ENCODE results near the gene PHPT1. TPM values are rescaled to one million over a fixed set of nuclear protein-coding genes. Genes with fewer than 3 reads are reported as not detected.
"Not testable (repeated sequence)": the region's sequence is repeated elsewhere in the genome, so short reads cannot be mapped to it uniquely, and the experiment has no call there.

PHPT1 gene
- polyA plus RNA-seq, 3 donors from 2014 or later, result 127 to 212 (median 166) TPM

GRCh38 chr9:136826703-136827582, 22.3 kb upstream of the PHPT1 start:
- Mint-ChIP-seq H3K9me3 (no peaks in the 10 kb centered on the region), H3K27ac (no peak overlapping the region), H3K36me3 (no peaks in the 10 kb centered on the region), H3K27me3 (ENCODE audit: low read depth in 3 of 3) (peaks cover 0 to 2% (median 0%) of the 10 kb centered on the region in 3 donors), H3K4me1 (peaks cover 0 to 2% of the 10 kb centered on the region in 2 donors), H3K4me3 (no peak overlapping the region)
- no peak for DNase-seq

GRCh38 chr9:136827794-136828473, 21.3 kb upstream of the PHPT1 start:
- H3K27me3 Mint-ChIP-seq (ENCODE audit: low read depth in 3 of 3), result peaks cover 0 to 2% (median 0%) of the 10 kb centered on the region in 3 donors
- DNase-seq, result no peak
- no peaks in the 10 kb centered on the region for H3K9me3 Mint-ChIP-seq
- no peaks in the 10 kb centered on the region for H3K36me3 Mint-ChIP-seq
- peaks cover 0 to 2% of the 10 kb centered on the region in 2 donors for H3K4me1 Mint-ChIP-seq
- no peak overlapping the region for H3K27ac Mint-ChIP-seq
- H3K4me3 Mint-ChIP-seq, result no peak overlapping the region

- Mint-ChIP-seq H3K27ac (no peak overlapping the region), H3K4me3 (no peak overlapping the region), H3K4me1 (no peaks in the 10 kb centered on the region), H3K36me3 (no peaks in the 10 kb centered on the region), H3K9me3 (no peaks in the 10 kb centered on the region), H3K27me3 (ENCODE audit: low read depth in 3 of 3) (peaks cover 0 to 2% (median 0%) of the 10 kb centered on the region in 3 donors)
- no peak for DNase-seq
Observed at GRCh38 chr9:136828474-136829140, 20.6 kb upstream of the PHPT1 start.

GRCh38 chr9:136829412-136829811, 19.8 kb upstream of the PHPT1 start:
- H3K36me3 Mint-ChIP-seq, result no peaks in the 10 kb centered on the region
- DNase-seq, result no peak
- no peak overlapping the region for H3K27ac Mint-ChIP-seq
- no peaks in the 10 kb centered on the region for H3K4me1 Mint-ChIP-seq
- H3K27me3 Mint-ChIP-seq (ENCODE audit: low read depth in 3 of 3), result peaks cover 0 to 2% (median 0%) of the 10 kb centered on the region in 3 donors
- H3K9me3 Mint-ChIP-seq, result no peaks in the 10 kb centered on the region
- no peak overlapping the region for H3K4me3 Mint-ChIP-seq

GRCh38 chr9:136829981-136830885, 19.0 kb upstream of the PHPT1 start:
- Mint-ChIP-seq H3K4me1 (no peaks in the 10 kb centered on the region), H3K4me3 (no peak overlapping the region), H3K27me3 (ENCODE audit: low read depth in 3 of 3) (peaks cover 0 to 2% (median 0%) of the 10 kb centered on the region in 3 donors), H3K9me3 (no peaks in the 10 kb centered on the region), H3K36me3 (no peaks in the 10 kb centered on the region), H3K27ac (no peak overlapping the region)
- DNase-seq, result no peak

GRCh38 chr9:136831002-136831719, 18.0 kb upstream of the PHPT1 start:
- Mint-ChIP-seq H3K9me3 (no peaks in the 10 kb centered on the region), H3K27ac (no peak overlapping the region), H3K4me1 (no peaks in the 10 kb centered on the region), H3K27me3 (ENCODE audit: low read depth in 3 of 3) (peaks cover 0 to 1% (median 0%) of the 10 kb centered on the region in 3 donors), H3K36me3 (no peaks in the 10 kb centered on the region), H3K4me3 (no peak overlapping the region)
- DNase-seq, result no peak

GRCh38 chr9:136831720-136832104, 17.5 kb upstream of the PHPT1 start:
- Mint-ChIP-seq H3K27me3 (ENCODE audit: low read depth in 3 of 3) (no peaks in the 10 kb centered on the region), H3K27ac (no peak overlapping the region), H3K4me1 (no peaks in the 10 kb centered on the region), H3K36me3 (no peaks in the 10 kb centered on the region), H3K9me3 (no peaks in the 10 kb centered on the region), H3K4me3 (no peak overlapping the region)
- DNase-seq, result no peak

GRCh38 chr9:136832581-136832980, 16.6 kb upstream of the PHPT1 start:
- Mint-ChIP-seq H3K4me3 (no peak overlapping the region), H3K36me3 (no peaks in the 10 kb centered on the region), H3K27me3 (ENCODE audit: low read depth in 3 of 3) (no peaks in the 10 kb centered on the region), H3K27ac (no peak overlapping the region), H3K4me1 (no peaks in the 10 kb centered on the region), H3K9me3 (no peaks in the 10 kb centered on the region)
- DNase-seq, result no peak

GRCh38 chr9:136833381-136834048, 15.7 kb upstream of the PHPT1 start:
- H3K27me3 Mint-ChIP-seq (ENCODE audit: low read depth in 3 of 3), result not testable (repeated sequence)

GRCh38 chr9:136835162-136835931, 13.9 kb upstream of the PHPT1 start:
- H3K9me3 Mint-ChIP-seq, result no peaks in the 10 kb centered on the region
- no peak overlapping the region for H3K27ac Mint-ChIP-seq
- DNase-seq, result no peak
- peaks cover 0 to 3% of the 10 kb centered on the region in 2 donors for H3K4me1 Mint-ChIP-seq
- H3K36me3 Mint-ChIP-seq, result peaks cover 0 to 4% (median 0%) of the 10 kb centered on the region in 3 donors
- no peaks in the 10 kb centered on the region for H3K27me3 Mint-ChIP-seq (ENCODE audit: low read depth in 3 of 3)
- H3K4me3 Mint-ChIP-seq, result no peak overlapping the region

More at GRCh38 chr9:136833381-136834048, 15.7 kb upstream of the PHPT1 start:
- not testable (repeated sequence) for H3K4me1 Mint-ChIP-seq, H3K9me3 Mint-ChIP-seq, H3K4me3 Mint-ChIP-seq, H3K36me3 Mint-ChIP-seq, H3K27ac Mint-ChIP-seq, DNase-seq

- H3K4me3 Mint-ChIP-seq, result no peak overlapping the region
- peaks cover 0 to 4% (median 0%) of the 10 kb centered on the region in 3 donors for H3K36me3 Mint-ChIP-seq
- no peaks in the 10 kb centered on the region for H3K27me3 Mint-ChIP-seq (ENCODE audit: low read depth in 3 of 3)
- H3K4me1 Mint-ChIP-seq, result peaks cover 0 to 3% of the 10 kb centered on the region in 2 donors
- H3K27ac Mint-ChIP-seq, result no peak overlapping the region
- no peaks in the 10 kb centered on the region for H3K9me3 Mint-ChIP-seq
- no peak for DNase-seq
Observed at GRCh38 chr9:136835932-136836904, 13.0 kb upstream of the PHPT1 start.

All from immature natural killer cell (primary cell).